Measurements from ENCODE around the gene PIGV. TPM values are rescaled to one million over a fixed set of nuclear protein-coding genes. Genes with fewer than 3 reads are reported as not detected.
"Not testable (repeated sequence)": the region's sequence is repeated elsewhere in the genome, so short reads cannot be mapped to it uniquely, and the experiment has no call there.

The PIGV gene
- polyA plus RNA-seq, 4 donors: 13.1 to 18.3 (median 16.8) TPM

DNA sequence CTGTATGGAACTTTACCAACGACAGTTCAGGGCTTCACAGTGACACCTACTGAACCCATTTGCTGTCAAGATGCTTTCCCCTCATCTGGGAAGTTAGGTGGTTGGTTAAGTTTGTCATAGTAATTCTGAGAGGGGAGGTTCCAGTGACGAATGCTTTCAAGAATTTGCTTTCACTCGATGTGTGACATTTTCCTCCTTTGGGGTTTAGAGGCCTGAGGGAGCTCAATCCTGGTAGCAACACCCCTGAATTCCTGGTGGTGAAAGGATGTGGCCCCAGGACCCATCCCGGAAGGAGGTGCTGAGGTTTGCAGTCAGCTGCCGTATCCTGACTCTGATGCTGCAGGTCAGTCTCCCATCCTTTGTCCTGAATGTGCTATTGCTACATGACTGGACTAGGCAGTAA lies 2.8 kb downstream of the PIGV start:
- no peak for DNase-seq (ENCODE audit: low read depth in 4 of 4, low spot score in 3 of 4)

DNA sequence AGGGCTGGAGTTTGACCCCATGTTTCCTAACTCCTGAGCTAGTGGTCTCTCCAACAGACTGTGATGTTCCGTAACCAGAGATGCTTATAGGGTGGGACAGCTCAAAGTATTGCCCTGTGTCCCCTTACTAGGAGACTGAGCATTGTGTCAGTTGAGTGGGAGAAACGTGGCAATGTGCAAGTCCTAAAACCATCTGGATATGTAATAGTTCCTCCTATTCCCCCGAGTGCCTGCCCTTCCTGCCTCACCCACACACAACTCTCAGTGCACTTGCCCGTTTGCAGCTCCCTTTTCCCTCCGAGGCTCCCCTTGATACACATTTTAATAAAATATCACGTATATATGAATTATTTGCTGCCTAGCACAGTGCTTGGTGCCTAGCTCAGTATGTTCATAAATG lies 3.4 kb downstream of the PIGV start:
- no peak for DNase-seq (ENCODE audit: low read depth in 4 of 4, low spot score in 3 of 4)

DNA sequence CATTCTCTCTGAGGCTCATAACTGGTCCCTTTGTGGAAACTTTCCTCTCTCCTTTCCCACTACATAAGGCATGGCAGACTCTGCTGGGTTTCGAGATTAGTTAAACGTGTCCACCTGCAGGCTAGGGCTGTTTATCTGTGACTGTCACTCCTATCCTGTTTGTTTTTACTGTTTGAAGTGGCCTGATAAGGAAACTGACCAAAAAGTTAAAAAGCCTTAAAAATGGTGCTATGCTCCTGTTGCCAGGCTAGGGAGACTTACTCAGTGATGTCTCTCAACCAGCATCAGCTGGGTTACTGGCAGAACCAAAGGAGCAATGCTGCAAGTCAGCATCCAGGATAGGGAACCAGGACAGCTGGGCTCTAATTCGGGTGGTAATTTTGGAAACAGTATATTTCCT lies 3.9 kb downstream of the PIGV start:
- no peak for DNase-seq (ENCODE audit: low read depth in 4 of 4, low spot score in 3 of 4)

DNA sequence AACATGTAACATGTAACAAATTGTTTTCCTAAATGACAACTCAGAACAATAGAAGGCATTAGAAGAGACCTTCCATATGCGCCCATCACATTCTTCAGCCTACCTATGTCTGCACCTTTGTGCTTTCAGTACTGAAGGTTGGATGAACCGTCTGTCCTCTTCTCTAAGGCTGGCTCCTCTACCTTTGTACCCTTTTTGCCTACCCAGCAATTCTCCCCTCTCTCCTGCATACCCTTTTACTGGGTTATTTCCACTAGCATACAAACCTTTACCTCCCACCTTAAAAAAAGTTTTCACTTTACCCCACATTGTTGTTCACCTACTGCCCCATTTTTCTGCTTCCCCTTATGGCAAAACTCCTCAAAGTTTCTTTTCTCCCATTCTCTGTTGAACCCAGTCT lies 5.2 kb downstream of the PIGV start:
- DNase-seq (ENCODE audit: low read depth in 4 of 4, low spot score in 3 of 4): no peak

DNA sequence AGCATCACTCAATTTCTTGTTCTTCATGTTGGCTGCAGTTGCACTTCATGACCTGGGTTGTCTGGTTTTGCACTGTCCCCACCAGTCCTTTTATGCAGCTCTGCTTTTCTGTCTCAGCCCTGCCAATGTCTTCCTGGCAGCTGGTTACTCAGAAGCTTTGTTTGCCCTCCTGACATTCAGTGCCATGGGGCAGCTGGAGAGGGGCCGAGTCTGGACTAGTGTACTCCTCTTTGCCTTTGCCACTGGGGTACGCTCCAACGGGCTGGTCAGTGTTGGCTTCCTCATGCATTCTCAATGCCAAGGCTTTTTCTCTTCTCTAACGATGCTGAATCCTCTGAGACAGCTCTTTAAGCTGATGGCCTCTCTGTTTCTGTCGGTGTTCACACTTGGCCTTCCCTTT lies 6.6 kb downstream of the PIGV start:
- DNase-seq (ENCODE audit: low read depth in 4 of 4, low spot score in 3 of 4): no peak

DNA sequence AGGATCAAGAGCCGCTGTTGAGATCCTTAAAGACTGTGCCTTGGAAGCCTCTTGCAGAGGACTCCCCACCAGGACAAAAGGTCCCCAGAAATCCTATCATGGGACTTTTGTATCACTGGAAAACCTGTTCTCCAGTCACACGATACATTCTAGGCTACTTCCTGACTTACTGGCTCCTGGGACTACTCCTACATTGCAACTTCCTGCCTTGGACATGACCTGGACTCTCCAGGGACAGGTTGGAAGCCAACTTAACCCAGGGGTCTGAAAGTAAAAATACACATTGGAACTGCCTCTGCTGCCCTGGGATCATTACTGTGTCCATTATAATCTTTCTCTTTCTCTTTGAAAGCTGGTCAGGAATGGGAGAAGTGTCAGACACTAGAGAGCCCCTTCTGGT lies 9.9 kb downstream of the PIGV start:
- DNase-seq (ENCODE audit: low read depth in 4 of 4, low spot score in 3 of 4): no peak

DNA sequence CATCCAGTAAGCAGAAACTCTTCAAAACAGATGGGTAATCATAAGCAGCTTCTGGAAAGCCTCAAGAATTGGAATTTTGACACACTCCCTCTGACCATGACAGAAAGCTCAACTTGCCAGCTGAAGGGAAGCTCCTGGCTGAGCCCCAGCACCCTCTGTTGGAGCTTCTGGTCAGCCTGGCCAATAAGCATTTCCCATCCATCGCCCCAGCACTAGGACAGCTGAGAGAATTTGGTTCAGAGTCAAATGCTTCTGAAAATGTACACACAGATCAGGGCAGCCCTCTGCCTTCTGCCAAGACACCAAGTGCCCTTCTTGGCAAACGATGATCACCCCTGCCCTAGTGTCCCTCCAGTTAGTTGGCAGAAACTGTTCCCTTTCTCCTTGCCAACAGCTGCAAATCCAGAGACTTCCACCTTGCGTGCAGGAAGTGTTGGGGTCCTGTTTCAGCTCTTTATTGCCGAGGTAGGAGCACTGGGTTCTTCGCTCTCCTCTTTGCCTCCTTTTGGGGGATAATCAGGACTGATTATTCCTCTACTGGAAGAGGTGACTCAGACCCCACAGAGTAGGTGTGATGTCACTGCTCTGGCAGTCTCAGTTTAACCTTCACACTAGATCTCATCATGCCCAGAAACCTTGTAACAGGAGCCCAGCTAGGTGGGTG lies 11.9 kb downstream of the PIGV start:
- no peak for DNase-seq (ENCODE audit: low read depth in 4 of 4, low spot score in 3 of 4)

DNA sequence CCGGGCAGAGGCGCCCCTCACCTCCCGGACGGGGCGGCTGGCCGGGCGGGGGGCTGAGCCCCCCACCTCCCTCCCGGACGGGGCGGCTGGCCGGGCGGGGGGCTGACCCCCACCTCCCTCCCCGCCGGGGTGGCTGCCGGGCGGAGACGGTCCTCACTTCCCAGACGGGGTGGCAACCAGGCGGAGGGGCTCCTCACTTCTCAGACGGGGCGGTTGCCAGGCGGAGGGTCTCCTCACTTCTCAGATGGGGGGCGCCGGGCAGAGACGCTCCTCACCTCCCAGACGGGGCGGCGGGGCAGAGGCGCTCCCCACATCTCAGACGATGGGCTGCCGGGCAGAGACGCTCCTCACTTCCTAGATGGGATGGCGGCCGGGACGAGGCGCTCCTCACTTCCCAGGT lies 16.2 kb downstream of the PIGV start:
- not testable (repeated sequence) for DNase-seq (ENCODE audit: low read depth in 4 of 4, low spot score in 3 of 4)

DNA sequence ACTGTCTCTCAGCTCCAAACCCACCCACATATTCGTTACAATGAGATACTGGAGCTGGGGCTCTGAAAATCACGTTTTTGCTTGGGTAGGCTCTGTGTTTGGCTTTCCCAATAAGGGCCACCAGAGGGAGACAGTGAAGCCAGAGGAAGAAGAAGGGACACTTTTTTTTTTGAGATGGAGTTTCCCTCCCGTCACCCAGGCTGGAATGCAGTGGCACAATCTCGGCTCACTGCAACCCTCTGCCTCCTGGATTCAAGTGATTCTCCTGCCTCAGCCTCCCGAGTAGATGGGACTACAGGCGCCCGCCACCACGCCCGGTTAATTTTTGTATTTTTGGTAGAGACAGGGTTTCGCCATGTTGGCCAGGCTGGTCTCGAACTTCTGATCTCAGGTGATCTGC lies 22.4 kb downstream of the PIGV start:
- peak in 1 of 4 donors; percentile 36 for DNase-seq (ENCODE audit: low read depth in 4 of 4, low spot score in 3 of 4)

DNA sequence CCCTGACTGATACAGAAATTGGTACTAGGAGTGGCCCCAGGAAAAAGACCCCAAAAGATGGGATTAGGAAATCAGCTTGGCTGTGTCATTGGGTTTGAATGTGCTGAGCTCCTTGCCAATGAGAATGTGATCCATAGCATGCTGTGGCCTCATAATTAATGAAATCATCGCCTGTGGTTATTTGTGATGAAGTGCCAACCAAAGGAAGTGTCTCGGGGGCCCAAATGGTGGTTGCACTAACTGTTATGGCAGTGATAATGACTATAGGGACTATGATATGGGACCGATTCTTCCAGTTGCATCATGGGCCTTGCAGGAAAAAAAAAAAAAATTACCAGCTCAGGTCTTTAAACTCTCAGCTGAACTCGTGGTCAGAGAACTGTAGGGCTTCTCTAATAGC lies 23.3 kb downstream of the PIGV start:
- no peak for DNase-seq (ENCODE audit: low read depth in 4 of 4, low spot score in 3 of 4)

DNA sequence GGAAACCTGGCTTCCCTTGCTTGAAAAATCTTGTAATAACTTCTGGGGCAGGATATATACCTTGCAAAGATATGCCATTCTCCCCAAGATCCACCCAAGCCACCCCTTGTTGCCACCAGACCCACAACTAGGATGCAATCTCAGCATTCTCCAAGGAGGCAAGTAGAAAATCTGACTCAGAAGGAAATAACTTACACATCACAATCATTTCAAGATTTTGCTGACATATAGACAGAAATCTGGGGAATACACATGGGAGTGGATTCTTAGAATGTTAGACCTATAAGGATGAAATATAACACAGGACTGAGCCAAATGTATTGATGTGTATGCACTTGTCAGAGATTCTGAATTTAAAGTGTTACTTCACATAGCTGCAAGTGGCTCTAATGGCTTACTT lies 24.0 kb downstream of the PIGV start:
- no peak for DNase-seq (ENCODE audit: low read depth in 4 of 4, low spot score in 3 of 4)

DNA sequence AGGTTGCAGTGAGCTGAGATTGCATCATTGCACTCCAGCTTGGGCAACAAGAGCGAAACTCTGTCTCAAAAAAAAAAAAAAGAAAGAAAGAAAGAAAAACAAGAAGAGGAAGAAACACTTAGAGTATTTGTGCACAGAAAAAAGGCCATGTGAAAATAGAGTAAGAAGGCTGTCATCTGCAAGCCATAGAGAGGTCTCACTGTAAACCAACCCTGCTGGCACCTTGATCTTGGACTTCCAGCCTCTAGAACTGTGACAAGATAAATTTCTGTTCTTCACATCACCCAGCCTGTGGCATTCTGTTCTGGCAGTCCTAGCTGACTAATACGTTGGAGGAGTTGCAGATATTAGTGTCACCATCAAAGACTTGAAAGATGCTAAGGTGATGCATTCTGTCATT lies 26.6 kb downstream of the PIGV start:
- no peak for DNase-seq (ENCODE audit: low read depth in 4 of 4, low spot score in 3 of 4)

DNA sequence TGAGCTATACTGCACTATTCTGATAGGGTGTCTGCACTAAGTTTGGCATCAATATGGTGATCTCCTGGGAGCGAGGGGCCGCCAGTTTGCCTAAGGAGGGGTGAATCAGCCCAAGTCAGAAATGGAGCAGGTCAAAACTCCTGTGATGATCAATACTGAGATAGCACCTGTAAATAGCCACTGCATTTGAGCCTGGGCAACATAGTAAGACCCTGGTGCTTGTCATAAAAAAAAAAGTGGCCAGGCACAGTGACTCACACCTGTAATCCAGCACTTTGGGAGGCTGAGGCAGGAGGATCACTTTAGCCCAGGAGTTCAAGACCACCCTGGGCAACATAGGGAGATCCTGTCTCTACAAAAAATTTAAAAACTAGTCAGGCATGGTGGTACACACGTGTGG lies 27.1 kb downstream of the PIGV start:
- no peak for DNase-seq (ENCODE audit: low read depth in 4 of 4, low spot score in 3 of 4)

DNA sequence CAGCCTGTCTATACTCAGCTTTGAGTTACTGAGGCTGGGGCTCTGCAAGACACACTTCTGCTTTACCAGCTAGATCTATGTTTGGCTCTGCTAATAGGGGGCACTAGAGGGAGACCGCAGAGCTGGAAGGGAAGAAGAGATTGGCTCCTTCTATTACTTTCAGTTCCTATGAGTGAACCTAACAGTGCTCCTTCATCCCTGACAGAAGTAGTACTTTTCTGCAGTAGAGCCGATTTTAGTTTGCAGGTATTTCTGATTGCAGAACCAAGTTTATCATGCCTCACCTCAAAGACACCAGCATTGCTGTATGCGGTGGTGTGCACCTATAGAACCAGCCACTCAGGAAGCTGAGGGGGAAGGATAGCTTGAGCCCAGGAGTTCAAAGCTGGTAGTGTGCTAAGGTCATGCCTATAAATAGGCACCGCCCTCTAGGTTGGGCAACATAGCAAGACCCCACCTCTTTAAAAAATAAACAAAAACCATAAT lies 33.1 kb downstream of the PIGV start:
- no peak for DNase-seq (ENCODE audit: low read depth in 4 of 4, low spot score in 3 of 4)

DNA sequence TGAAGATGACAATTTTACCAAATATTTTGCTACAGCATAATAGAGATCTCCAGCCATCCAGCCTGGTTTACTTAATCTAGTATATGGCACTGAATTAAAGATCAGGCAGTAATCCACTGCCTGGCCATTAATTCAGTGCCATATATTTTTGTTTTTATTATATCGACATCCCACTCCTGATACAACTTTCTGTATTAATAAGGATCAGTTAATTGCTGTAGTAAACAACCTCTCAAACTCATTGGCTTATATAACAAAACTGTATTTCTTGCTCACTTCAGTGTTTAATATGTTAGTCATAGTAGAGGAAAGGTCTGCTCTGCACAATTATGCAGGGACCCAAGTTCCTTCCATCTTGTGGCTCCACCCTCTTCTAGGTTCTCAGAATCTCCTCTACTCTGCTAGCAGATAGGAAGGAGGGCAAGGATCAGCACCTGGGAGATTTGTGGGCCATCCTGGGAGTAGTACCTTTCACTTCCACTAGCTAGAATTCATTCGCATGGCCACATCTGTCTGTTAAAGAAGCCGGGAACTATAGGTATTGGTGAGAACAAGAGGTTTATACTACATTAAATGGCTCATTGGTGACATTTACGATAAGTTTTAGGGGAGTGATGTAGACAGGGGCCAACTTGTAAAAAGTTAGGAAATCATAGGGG lies 35.1 kb downstream of the PIGV start:
- no peak for DNase-seq (ENCODE audit: low read depth in 4 of 4, low spot score in 3 of 4)

DNA sequence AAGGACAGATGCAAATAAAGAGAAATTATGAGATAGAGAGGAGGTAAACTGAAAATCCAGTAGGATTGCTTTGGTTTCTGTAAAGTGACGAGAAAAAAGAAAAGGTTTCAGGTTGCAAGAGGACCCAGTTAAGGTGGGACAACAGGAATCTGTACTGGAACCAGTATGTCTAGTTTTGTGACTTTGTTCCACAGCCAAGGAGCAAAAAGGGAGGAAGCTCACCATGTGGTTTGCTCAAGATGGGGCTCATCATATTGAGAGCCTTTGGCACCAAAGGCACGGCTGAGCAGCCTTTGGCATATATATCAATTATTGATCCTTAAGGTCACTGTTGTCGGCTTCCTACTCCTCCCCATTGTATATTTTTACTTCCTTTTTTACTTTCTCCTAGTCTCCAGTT lies 37.0 kb downstream of the PIGV start:
- DNase-seq (ENCODE audit: low read depth in 4 of 4, low spot score in 3 of 4): no peak

DNA sequence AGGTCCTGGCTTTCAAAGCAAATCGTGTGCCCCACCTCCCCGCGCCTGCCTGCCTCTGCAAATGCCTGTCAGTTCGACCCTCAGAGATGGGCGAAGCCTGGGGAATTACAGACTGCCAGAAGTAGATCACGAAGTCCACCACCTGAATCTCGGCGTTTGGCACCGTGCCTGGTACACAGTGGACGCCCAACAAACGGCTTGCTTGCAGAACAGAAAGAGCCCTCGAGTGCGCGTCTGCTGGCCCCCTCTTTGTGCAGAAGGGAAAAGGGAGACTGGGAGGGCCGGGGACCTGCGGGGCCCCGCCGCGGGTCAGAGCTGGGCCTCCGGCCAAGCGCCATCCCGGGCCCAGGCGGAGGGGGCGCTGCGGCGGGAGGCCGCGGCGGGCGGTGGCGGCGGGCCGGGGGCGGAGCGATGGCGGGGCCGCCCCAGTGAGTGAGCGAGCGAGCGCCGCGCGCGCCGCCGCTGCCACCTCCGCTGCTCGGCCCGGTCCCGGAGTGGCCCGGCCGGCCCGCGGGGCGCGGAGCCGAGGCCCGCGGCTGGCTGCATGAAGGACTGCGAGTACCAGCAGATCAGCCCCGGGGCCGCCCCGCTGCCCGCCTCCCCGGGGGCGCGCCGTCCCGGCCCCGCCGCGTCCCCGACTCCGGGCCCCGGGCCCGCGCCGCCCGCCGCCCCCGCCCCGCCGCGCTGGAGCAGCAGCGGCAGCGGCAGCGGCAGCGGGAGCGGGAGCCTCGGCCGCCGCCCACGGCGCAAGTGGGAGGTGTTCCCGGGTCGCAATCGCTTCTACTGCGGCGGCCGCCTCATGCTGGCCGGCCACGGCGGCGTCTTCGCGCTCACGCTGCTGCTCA lies 38.7 kb downstream of the PIGV start, which contains the start of gene ZDHHC18:
Gene ZDHHC18 (plus strand): TSS at position 428 of the 845 bp plus-strand sequence. CDS start 117 bp downstream, at position 545.
- peak; percentile 29 to 56 (median 46) for DNase-seq (ENCODE audit: low read depth in 4 of 4, low spot score in 3 of 4)

DNA sequence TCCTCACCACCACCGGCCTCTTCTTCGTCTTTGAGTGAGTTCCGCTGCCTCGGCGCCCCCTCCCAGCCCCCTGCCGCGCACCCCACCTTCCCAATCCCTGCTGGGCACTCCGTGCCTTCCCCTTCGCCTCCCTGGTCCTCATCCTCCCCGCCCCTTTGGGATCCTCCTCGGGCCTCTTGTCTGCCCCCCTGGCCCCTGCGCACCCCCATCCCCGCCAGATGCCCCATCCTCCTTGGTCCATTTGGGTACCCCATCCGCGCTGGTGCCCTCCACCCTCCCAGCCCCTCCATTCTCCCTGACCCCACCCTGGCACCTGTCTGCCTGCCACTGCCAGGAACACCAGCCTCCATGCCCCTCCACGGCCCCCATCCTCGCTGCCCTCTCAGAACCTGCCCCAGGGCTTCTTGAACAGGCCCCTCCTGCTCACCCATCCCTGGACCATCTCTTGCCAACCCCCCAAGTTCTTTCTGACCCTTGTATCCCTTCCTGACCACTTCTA lies 39.4 kb downstream of the PIGV start:
- DNase-seq (ENCODE audit: low read depth in 4 of 4, low spot score in 3 of 4): no peak

DNA sequence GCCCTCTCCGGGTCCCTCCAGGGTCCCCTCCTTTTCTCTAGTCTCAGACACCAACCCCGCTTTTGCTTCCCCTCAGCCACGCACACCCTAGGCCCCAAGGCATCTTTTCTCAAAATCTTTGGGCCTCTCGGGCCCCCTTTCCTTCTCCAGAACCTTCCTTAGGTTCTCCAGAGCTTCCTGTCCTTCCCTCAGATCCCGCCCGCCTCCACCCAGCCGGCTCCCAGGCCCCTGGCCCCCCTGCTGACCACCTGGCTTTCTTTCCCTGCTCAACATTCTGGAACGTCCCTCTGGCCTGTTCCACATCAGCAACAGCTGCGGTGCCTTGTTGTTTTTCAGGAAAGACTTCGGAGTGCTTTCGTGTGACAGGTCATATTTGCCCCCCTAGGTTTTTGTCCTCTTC lies 39.9 kb downstream of the PIGV start:
- DNase-seq (ENCODE audit: low read depth in 4 of 4, low spot score in 3 of 4): no peak

DNA sequence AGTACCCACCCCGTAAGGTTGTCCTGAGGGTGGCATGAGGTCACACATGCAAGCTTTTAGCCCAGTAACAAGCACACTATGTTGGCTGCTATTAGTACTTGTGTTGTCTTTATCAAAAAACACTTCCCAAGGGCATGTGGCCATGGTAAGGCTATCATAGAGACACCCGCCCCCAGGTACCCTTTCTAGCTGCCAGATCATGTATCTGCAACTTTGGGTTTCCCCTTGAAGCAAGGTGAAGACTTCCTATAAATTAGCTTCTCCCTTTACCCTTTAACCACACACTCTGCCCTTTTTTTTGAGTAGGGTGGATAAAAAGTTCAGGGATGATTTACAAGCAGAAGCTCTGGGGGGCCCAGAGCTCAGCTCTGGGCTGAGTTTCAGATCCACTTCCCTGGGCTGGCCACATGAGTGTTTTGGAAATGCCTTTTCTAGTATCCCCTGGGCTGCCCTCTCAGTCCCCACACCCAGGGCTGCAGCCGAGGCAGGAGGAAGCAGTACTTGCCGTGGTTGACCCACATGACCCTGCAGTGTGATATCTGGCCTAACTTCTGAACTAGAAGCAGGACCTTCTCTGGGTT lies 40.8 kb downstream of the PIGV start:
- DNase-seq (ENCODE audit: low read depth in 4 of 4, low spot score in 3 of 4): no peak

Data from left renal pelvis (tissue), 4 donors.